CD14-positive monocyte (primary cell): ENCODE measurements around the gene BCKDHA. TPM values are rescaled to one million over a fixed set of nuclear protein-coding genes. Genes with fewer than 3 reads are reported as not detected.
A peak's percentile ranks its signal among the peaks of the same experiment; 100 is the strongest.

Experiments used
- DNase-seq, 3 donors: peaks; one replicate each; pipeline ENCODE4 v3.0.0-alpha.2; 2011 to 2022
- H2AFZ ChIP-seq: 2 replicates; pipeline ENCODE4 v1.6.0; 2012; ENCODE audit warnings: mild to moderate bottlenecking, low read depth, low read length, inconsistent platforms; ENCODE audit not compliant: insufficient read depth, poor library complexity, severe bottlenecking
- H3K27ac ChIP-seq, 2 donors: 1 replicate in 1 of 2; 2 replicates in 1 of 2; pipeline ENCODE4 v1.5.1; 2012 to 2013; ENCODE audit warnings: low read length in 2 of 2, control low read depth in 1 of 2, inconsistent platforms in 1 of 2, low read depth in 1 of 2, mild to moderate bottlenecking in 1 of 2
- H3K27me3 ChIP-seq, 2 donors: one replicate each; pipeline versions ENCODE4 v1.6.0 to v1.6.1; 2011 to 2013; ENCODE audit warnings: low read length in 2 of 2; ENCODE audit not compliant: control insufficient read depth in 2 of 2, insufficient read depth in 2 of 2
- H3K36me3 ChIP-seq, 2 donors: replicated peaks in 1 of 2; 1 replicate in 1 of 2; 2 replicates in 1 of 2; pipeline versions ENCODE4 v1.5.1 to v1.6.1; 2012 to 2013; ENCODE audit warnings: low read length in 2 of 2, control low read depth in 1 of 2, inconsistent platforms in 1 of 2, mild to moderate bottlenecking in 1 of 2; ENCODE audit not compliant: insufficient read depth in 2 of 2, control insufficient read depth in 1 of 2
- H3K4me1 ChIP-seq, 2 donors: 1 replicate in 1 of 2; 2 replicates in 1 of 2; pipeline versions ENCODE4 v1.5.1 to v1.6.1; 2012 to 2013; ENCODE audit warnings: low read length in 2 of 2, control low read depth in 1 of 2, inconsistent platforms in 1 of 2, mild to moderate bottlenecking in 1 of 2, moderate library complexity in 1 of 2; ENCODE audit not compliant: insufficient read depth in 2 of 2, control insufficient read depth in 1 of 2
- H3K4me2 ChIP-seq: replicated peaks from 2 replicates; pipeline ENCODE3; 2012; ENCODE audit warnings: low read length, moderate library complexity, mild to moderate bottlenecking; ENCODE audit not compliant: poor library complexity, severe bottlenecking; ENCODE audit errors: extremely low read depth
- H3K4me3 ChIP-seq, 3 experiments: fragments of 200-600 bp in 1 of 3; sonication (generic) in 1 of 3; replicated peaks in 1 of 3; 1 replicate in 2 of 3; 2 replicates in 1 of 3; pipeline ENCODE4 v1.5.1; 2011 to 2013; ENCODE audit warnings: low read length in 3 of 3, mild to moderate bottlenecking in 3 of 3, control low read depth in 2 of 3, low read depth in 2 of 3, inconsistent platforms in 1 of 3, moderate library complexity in 1 of 3
- H3K79me2 ChIP-seq: 2 replicates; pipeline ENCODE4 v1.6.0; 2012; ENCODE audit warnings: mild to moderate bottlenecking, control low read depth, inconsistent platforms, low read length, moderate library complexity; ENCODE audit not compliant: insufficient read depth
- H3K9ac ChIP-seq: 2 replicates; pipeline ENCODE4 v1.6.0; 2017; ENCODE audit warnings: low read length, mild to moderate bottlenecking; ENCODE audit not compliant: insufficient read depth, poor library complexity, severe bottlenecking
- H3K9me3 ChIP-seq, 2 donors: replicated peaks in 1 of 2; 1 replicate in 1 of 2; 2 replicates in 1 of 2; pipeline versions ENCODE4 v1.5.1 to v1.6.1; 2012 to 2013; ENCODE audit warnings: low read length in 2 of 2, control low read depth in 1 of 2; ENCODE audit not compliant: control insufficient read depth in 1 of 2, insufficient read depth in 1 of 2
- H4K20me1 ChIP-seq: 2 replicates; pipeline ENCODE4 v1.6.0; 2012; ENCODE audit warnings: mild to moderate bottlenecking, low read length, control low read depth, moderate library complexity; ENCODE audit not compliant: insufficient read depth
- H3K27ac Mint-ChIP-seq, 7 donors: one replicate each; pipeline ENCODE4 v1.8.0; 2020; ENCODE audit warnings: mild to moderate bottlenecking in 7 of 7, mixed read lengths in 7 of 7, moderate library complexity in 6 of 7, inconsistent platforms in 2 of 7
- H3K27me3 Mint-ChIP-seq, 3 donors: one replicate each; pipeline ENCODE4 v1.8.0; 2021 to 2022; ENCODE audit warnings: low read depth in 3 of 3, mild to moderate bottlenecking in 3 of 3, mixed read lengths in 3 of 3, moderate library complexity in 3 of 3, inconsistent platforms in 1 of 3
- H3K36me3 Mint-ChIP-seq, 2 donors: one replicate each; pipeline ENCODE4 v1.8.0; 2020; ENCODE audit warnings: mixed read lengths in 2 of 2, inconsistent platforms in 1 of 2, mild to moderate bottlenecking in 1 of 2
- H3K4me1 Mint-ChIP-seq: one replicate; pipeline ENCODE4 v1.8.0; 2020; ENCODE audit warnings: mild to moderate bottlenecking, mixed read lengths
- H3K4me3 Mint-ChIP-seq, 2 donors: one replicate each; pipeline ENCODE4 v1.8.0; 2020; ENCODE audit warnings: mild to moderate bottlenecking in 2 of 2, mixed read lengths in 2 of 2, moderate library complexity in 1 of 2
- H3K9me3 Mint-ChIP-seq, 7 donors: one replicate each; pipeline ENCODE4 v1.8.0; 2020 to 2022; ENCODE audit warnings: mixed read lengths in 7 of 7, mild to moderate bottlenecking in 6 of 7, moderate library complexity in 6 of 7, inconsistent platforms in 2 of 7
- CTCF ChIP-seq: fragments of 200-600 bp; IDR thresholded peaks from one replicate; pipeline ENCODE4 v1.8.0; 2022; ENCODE audit warnings: antibody characterized with exemption, mild to moderate bottlenecking
- WGBS: methylation state at CpG from one replicate; pipeline ENCODE4 v1.1.5; 2013; ENCODE audit warnings: missing lambda C conversion rate; ENCODE audit not compliant: insufficient coverage; 5-methylcytosine and 5-hydroxymethylcytosine counted together
- intact Hi-C, 2 donors: fragments of 100-400 bp; cut with micrococcal nuclease; formaldehyde crosslinking; loops; one replicate each; pipeline versions ENCODE4 v1.15.0 to v1.15.1; 2023
- polyA plus RNA-seq, 3 donors: library from polyadenylated mRNA; depleted of rRNA in 1 of 3; unstranded in 2 of 3; stranded (reverse) in 1 of 3; fragments of 300-500 nt in 2 of 3; fragments of >200 nt in 1 of 3; fragmentation: Illumina TruSeq in 2 of 3; gene quantifications; 1 replicate in 2 of 3; 2 replicates in 1 of 3; pipeline ENCODE4 v1.2.3, GENCODE V29; 2012 to 2021

BCKDHA gene
- polyA plus RNA-seq, 3 donors, result 52.4 to 90.1 (median 87.6) TPM

- H3K4me3 Mint-ChIP-seq, result peak overlapping the region in 1 of 2 donors; percentile 51
- peaks cover 23 to 40% (median 29%) of the 10 kb centered on the region in 3 donors for H3K27me3 Mint-ChIP-seq
- Histone ChIP-seq H3K27ac (no peak overlapping the region), H3K79me2 (no peaks in the 10 kb centered on the region), H3K4me1 (no peaks in the 10 kb centered on the region), H2AFZ (no peak overlapping the region), H3K4me3 (no peak overlapping the region), H3K4me2 (no peak overlapping the region), H3K9ac (no peak overlapping the region), H4K20me1 (no peaks in the 10 kb centered on the region), H3K36me3 (no peaks in the 10 kb centered on the region), H3K27me3 (peaks cover 18 to 28% of the 10 kb centered on the region in 2 donors), H3K9me3 (no peaks in the 10 kb centered on the region)
- no peaks in the 10 kb centered on the region for H3K36me3 Mint-ChIP-seq
- no peaks in the 10 kb centered on the region for H3K4me1 Mint-ChIP-seq
- WGBS, result 20% methylated on average over 1 of the region's 7 CpGs
- TF ChIP-seq CTCF, result no peak
- DNase-seq, result no peak
- no peak overlapping the region for H3K27ac Mint-ChIP-seq
- H3K9me3 Mint-ChIP-seq, result peaks cover 0 to 2% (median 0%) of the 10 kb centered on the region in 7 donors
- intact Hi-C loops, result no loop called here
Measured at GRCh38 chr19:41456342-41456918, 58.8 kb downstream of the BCKDHA start.

- Histone ChIP-seq H3K79me2 (no peaks in the 10 kb centered on the region), H4K20me1 (no peaks in the 10 kb centered on the region), H3K36me3 (no peaks in the 10 kb centered on the region), H3K27ac (no peak overlapping the region), H3K9me3 (no peaks in the 10 kb centered on the region), H3K9ac (no peak overlapping the region), H3K4me3 (no peak overlapping the region), H3K4me1 (no peaks in the 10 kb centered on the region), H3K27me3 (peaks cover 18 to 28% of the 10 kb centered on the region in 2 donors), H2AFZ (no peak overlapping the region), H3K4me2 (no peak overlapping the region)
- no peaks in the 10 kb centered on the region for H3K36me3 Mint-ChIP-seq
- intact Hi-C loops, result no loop called here
- no peak for TF ChIP-seq CTCF
- H3K4me1 Mint-ChIP-seq, result no peaks in the 10 kb centered on the region
- H3K27me3 Mint-ChIP-seq, result peaks cover 23 to 40% (median 29%) of the 10 kb centered on the region in 3 donors
- no CpG with 5 or more reads among the region's 1 CpG for WGBS
- H3K27ac Mint-ChIP-seq, result no peak overlapping the region
- no peak for DNase-seq
- peaks cover 0 to 4% (median 0%) of the 10 kb centered on the region in 7 donors for H3K9me3 Mint-ChIP-seq
- peak overlapping the region in 1 of 2 donors; percentile 51 for H3K4me3 Mint-ChIP-seq
Measured at GRCh38 chr19:41457241-41457640, 59.6 kb downstream of the BCKDHA start.
